Smooth muscle cell (in vitro differentiated cells): ENCODE measurements around the gene CLEC2L. TPM values are rescaled to one million over a fixed set of nuclear protein-coding genes. Genes with fewer than 3 reads are reported as not detected.

Source experiments
- DNase-seq: peaks from one replicate; lab custom pipeline; 2025; ENCODE audit not compliant: unreplicated experiment; lab: John Stamatoyannopoulos, UW
- H2AFZ ChIP-seq: fragments of 200-600 bp; sonication (generic); 2 replicates; pipeline ENCODE4 v1.6.0; 2016; ENCODE audit warnings: antibody characterized with exemption, low read depth, mild to moderate bottlenecking
- H3F3A ChIP-seq: fragments of 200-600 bp; sonication (generic); 2 replicates; pipeline ENCODE4 v1.6.0; 2017; ENCODE audit warnings: antibody characterized with exemption, low read depth
- H3K27ac ChIP-seq: fragments of 200-600 bp; sonication (generic); 2 replicates; pipeline ENCODE4 v1.5.1; 2016; ENCODE audit warnings: low read depth, mild to moderate bottlenecking
- H3K27me3 ChIP-seq: fragments of 200-600 bp; sonication (generic); 2 replicates; pipeline ENCODE4 v1.6.1; 2016; ENCODE audit warnings: low read depth, mild to moderate bottlenecking
- H3K36me3 ChIP-seq: fragments of 200-600 bp; sonication (generic); 2 replicates; pipeline ENCODE4 v1.5.1; 2016; ENCODE audit warnings: low read depth
- H3K4me1 ChIP-seq: fragments of 200-600 bp; sonication (generic); 2 replicates; pipeline ENCODE4 v1.5.1; 2016; ENCODE audit warnings: low read depth
- H3K4me2 ChIP-seq: fragments of 200-600 bp; sonication (generic); 2 replicates; pipeline ENCODE4 v1.6.0; 2016; ENCODE audit warnings: mild to moderate bottlenecking
- H3K4me3 ChIP-seq: fragments of 200-600 bp; sonication (generic); 2 replicates; pipeline ENCODE4 v1.5.1; 2016; ENCODE audit warnings: mild to moderate bottlenecking
- H3K79me2 ChIP-seq: fragments of 200-600 bp; sonication (generic); 2 replicates; pipeline ENCODE4 v1.6.0; 2016; ENCODE audit warnings: low read depth, mild to moderate bottlenecking
- H3K9ac ChIP-seq: fragments of 200-600 bp; sonication (generic); 2 replicates; pipeline ENCODE4 v1.6.0; 2016; ENCODE audit warnings: low read depth
- H3K9me3 ChIP-seq: fragments of 200-600 bp; sonication (generic); replicated peaks from 2 replicates; pipeline ENCODE4 v1.5.1; 2016; ENCODE audit warnings: low read depth
- H4K20me1 ChIP-seq: fragments of 200-600 bp; sonication (generic); 2 replicates; pipeline ENCODE4 v1.6.0; 2016; ENCODE audit warnings: low read depth
- CTCF ChIP-seq: fragments of 200-600 bp; sonication (generic); IDR thresholded peaks from 2 replicates; pipeline ENCODE4 v1.5.1; 2017; ENCODE audit warnings: borderline replicate concordance, mild to moderate bottlenecking, antibody characterized with exemption; ENCODE audit not compliant: insufficient read depth, poor library complexity, severe bottlenecking
- WGBS: methylation state at CpG from one replicate; pipeline ENCODE4 v1.1.7; 2016; ENCODE audit warnings: low lambda C conversion rate; 5-methylcytosine and 5-hydroxymethylcytosine counted together
- polyA plus RNA-seq: library from polyadenylated mRNA; unstranded; fragments of >200 nt; fragmentation: Nextera tagmentation; extraction: Ambion mirVana; gene quantifications from 2 replicates; pipeline ENCODE4 v1.2.1, GENCODE V29; 2016
- total RNA-seq: library from RNA; depleted of rRNA; stranded (reverse); fragments of >200 nt; gene quantifications from 2 replicates; pipeline ENCODE4 v1.2.3, GENCODE V29; 2014

CLEC2L gene
- total and polyA plus RNA-seq, 2 experiments from 2014 or later, result not detected

GRCh38 chr7:139572704-139573385 lies 49.4 kb downstream of the CLEC2L start:
- H3K79me2 ChIP-seq, result no peaks in the 10 kb centered on the region
- no peak overlapping the region for H3K9ac ChIP-seq
- H2AFZ ChIP-seq, result no peak overlapping the region
- no peaks in the 10 kb centered on the region for H3K9me3 ChIP-seq
- H3K4me1 ChIP-seq, result no peaks in the 10 kb centered on the region
- DNase-seq, result no peak
- H3K36me3 ChIP-seq, result no peaks in the 10 kb centered on the region
- WGBS, result 92% methylated on average over 35 of the region's 38 CpGs
- H4K20me1 ChIP-seq, result no peaks in the 10 kb centered on the region
- H3F3A ChIP-seq, result no peaks in the 10 kb centered on the region
- no peak overlapping the region for H3K27ac ChIP-seq
- no peak overlapping the region for H3K4me2 ChIP-seq
- H3K4me3 ChIP-seq, result no peak overlapping the region
- TF ChIP-seq CTCF, result no peak
- no peaks in the 10 kb centered on the region for H3K27me3 ChIP-seq

GRCh38 chr7:139573871-139574270 lies 50.4 kb downstream of the CLEC2L start:
- H2AFZ ChIP-seq, result no peak overlapping the region
- no peaks in the 10 kb centered on the region for H3K36me3 ChIP-seq
- H3K9ac ChIP-seq, result no peak overlapping the region
- TF ChIP-seq CTCF, result no peak
- no peaks in the 10 kb centered on the region for H3K79me2 ChIP-seq
- no peaks in the 10 kb centered on the region for H3K27me3 ChIP-seq
- H3K27ac ChIP-seq, result no peak overlapping the region
- no peak overlapping the region for H3K4me2 ChIP-seq
- 96% methylated on average over 9 of the region's 9 CpGs for WGBS
- H3K9me3 ChIP-seq, result no peaks in the 10 kb centered on the region
- no peaks in the 10 kb centered on the region for H3F3A ChIP-seq
- H4K20me1 ChIP-seq, result no peaks in the 10 kb centered on the region
- H3K4me3 ChIP-seq, result no peak overlapping the region
- H3K4me1 ChIP-seq, result no peaks in the 10 kb centered on the region
- no peak for DNase-seq

- Histone ChIP-seq H3K27ac (no peak overlapping the region), H3K4me2 (no peak overlapping the region), H3K4me3 (no peak overlapping the region), H4K20me1 (no peaks in the 10 kb centered on the region), H3K27me3 (no peaks in the 10 kb centered on the region), H3K36me3 (no peaks in the 10 kb centered on the region), H3K4me1 (no peaks in the 10 kb centered on the region), H3K79me2 (no peaks in the 10 kb centered on the region), H3K9ac (no peak overlapping the region), H2AFZ (no peak overlapping the region), H3K9me3 (no peaks in the 10 kb centered on the region), H3F3A (no peaks in the 10 kb centered on the region)
- DNase-seq, result no peak
- TF ChIP-seq CTCF, result no peak
- 97% methylated on average over 16 of the region's 16 CpGs for WGBS
These were observed 51.3 kb downstream of the CLEC2L start for GRCh38 chr7:139574618-139575337.
